H1 (cell line): ENCODE results near the gene FAM193A. TPM values are rescaled to one million over a fixed set of nuclear protein-coding genes. Genes with fewer than 3 reads are reported as not detected.
A peak's percentile ranks its signal among the peaks of the same experiment; 100 is the strongest.

Experiments
- CTCF ChIA-PET: fragments of 300-600 bp; sonication (Branson Sonifier 250); formaldehyde crosslinking; loops from one replicate; lab custom pipeline; 2021; ENCODE audit not compliant: partially characterized antibody; lab: Charles Lee
- POLR2A ChIA-PET: fragments of 300-600 bp; sonication (Branson Sonifier 250); formaldehyde crosslinking; loops from one replicate; lab custom pipeline; 2021; ENCODE audit warnings: inconsistent platforms; ENCODE audit not compliant: partially characterized antibody; lab: Charles Lee
- DNase-seq, 2 experiments: peaks; one replicate each; pipeline versions ENCODE4 v3.0.0 to v3.0.0-alpha.2; 2010 to 2022; ENCODE audit warnings: low spot score in 2 of 2, low read depth in 1 of 2, mixed read lengths in 1 of 2
- FAIRE-seq: peaks from 2 replicates; lab custom pipeline; 2011; peaks lifted over from hg19 to GRCh38; lab: Jason Lieb, UNC
- H2AFZ ChIP-seq: 2 replicates; pipeline ENCODE4 v1.8.1; 2012; ENCODE audit warnings: low read length, inconsistent platforms
- H2AK5ac ChIP-seq: 2 replicates; pipeline ENCODE4 v1.6.1; 2013; ENCODE audit warnings: low read depth, low read length
- H2BK120ac ChIP-seq: replicated peaks from 2 replicates; pipeline ENCODE3; 2013; ENCODE audit warnings: low read depth, low read length, inconsistent platforms
- H2BK12ac ChIP-seq: 2 replicates; pipeline ENCODE4 v1.6.1; 2013; ENCODE audit warnings: low read depth, low read length
- H2BK15ac ChIP-seq: 2 replicates; pipeline ENCODE4 v1.6.1; 2013; ENCODE audit warnings: low read length
- H2BK20ac ChIP-seq: 2 replicates; pipeline ENCODE4 v1.6.1; 2013; ENCODE audit warnings: low read length
- H2BK5ac ChIP-seq: 2 replicates; pipeline ENCODE4 v1.6.1; 2013; ENCODE audit warnings: low read depth, low read length
- H3K14ac ChIP-seq: 2 replicates; pipeline ENCODE4 v1.6.1; 2013; ENCODE audit warnings: inconsistent platforms; ENCODE audit not compliant: insufficient read length
- H3K18ac ChIP-seq: 2 replicates; pipeline ENCODE4 v1.6.1; 2013; ENCODE audit warnings: low read length; ENCODE audit errors: extremely low read depth
- H3K23ac ChIP-seq: 2 replicates; pipeline ENCODE4 v1.6.1; 2013; ENCODE audit warnings: inconsistent platforms; ENCODE audit not compliant: insufficient read length
- H3K23me2 ChIP-seq: 2 replicates; pipeline ENCODE4 v1.6.1; 2013; ENCODE audit warnings: low read depth, low read length
- H3K27ac ChIP-seq: 2 replicates; pipeline ENCODE4 v1.6.1; 2011; ENCODE audit warnings: low read depth, low read length, inconsistent platforms
- H3K27me3 ChIP-seq, 4 experiments: replicated peaks in 1 of 4; 1 replicate in 1 of 4; 2 replicates in 3 of 4; pipeline versions ENCODE4 v1.6.1 to v1.8.1; 2011 to 2013; ENCODE audit warnings: low read length in 3 of 4, mild to moderate bottlenecking in 3 of 4, inconsistent platforms in 2 of 4, mixed read lengths in 2 of 4, moderate library complexity in 1 of 4; ENCODE audit not compliant: control insufficient read depth in 3 of 4, insufficient read depth in 3 of 4; ENCODE audit errors: extremely low read depth in 1 of 4
- H3K36me3 ChIP-seq, 4 experiments: 2 replicates each; pipeline versions ENCODE4 v1.6.1 to v1.8.1; 2011 to 2013; ENCODE audit warnings: mild to moderate bottlenecking in 4 of 4, low read length in 3 of 4, moderate library complexity in 2 of 4, control low read depth in 1 of 4, inconsistent platforms in 1 of 4; ENCODE audit not compliant: insufficient read depth in 4 of 4, control insufficient read depth in 2 of 4
- H3K4ac ChIP-seq: replicated peaks from 2 replicates; pipeline ENCODE3; 2013; ENCODE audit warnings: low read length, low read depth, mixed read lengths, inconsistent platforms; ENCODE audit not compliant: insufficient read length
- H3K4me1 ChIP-seq, 4 experiments: replicated peaks in 1 of 4; 1 replicate in 1 of 4; 2 replicates in 3 of 4; pipeline versions ENCODE4 v1.6.1 to v1.8.1; 2011 to 2013; ENCODE audit warnings: low read length in 3 of 4, inconsistent platforms in 2 of 4, mixed read lengths in 1 of 4; ENCODE audit not compliant: insufficient read depth in 4 of 4, control insufficient read depth in 3 of 4
- H3K4me2 ChIP-seq, 2 experiments: 2 replicates each; pipeline versions ENCODE4 v1.6.1 to v1.8.1; 2011 to 2013; ENCODE audit warnings: low read depth in 2 of 2, low read length in 2 of 2, control low read depth in 1 of 2, inconsistent platforms in 1 of 2, mild to moderate bottlenecking in 1 of 2; ENCODE audit not compliant: insufficient read depth in 1 of 2
- H3K4me3 ChIP-seq, 4 experiments: fragments of 200-600, 300-600 bp in 1 of 4; sonication (generic), shearing (Covaris generic), sonication (Bioruptor Twin) in 1 of 4; 2 replicates each; pipeline versions ENCODE4 v1.5.1 to v1.8.1; 2011 to 2016; ENCODE audit warnings: low read length in 4 of 4, low read depth in 3 of 4, control low read depth in 2 of 4, inconsistent platforms in 2 of 4, mild to moderate bottlenecking in 2 of 4, mixed read lengths in 1 of 4, moderate library complexity in 1 of 4; ENCODE audit not compliant: insufficient read depth in 2 of 4; ENCODE audit errors: extremely low read depth in 1 of 4
- H3K56ac ChIP-seq: replicated peaks from 2 replicates; pipeline ENCODE3; 2013; ENCODE audit warnings: low read depth, mild to moderate bottlenecking, mixed read lengths, low read length, inconsistent platforms; ENCODE audit not compliant: insufficient read length
- H3K79me1 ChIP-seq: 2 replicates; pipeline ENCODE4 v1.6.1; 2013; ENCODE audit warnings: low read depth, low read length, control low read depth
- H3K79me2 ChIP-seq, 2 experiments: 2 replicates each; pipeline versions ENCODE4 v1.6.1 to v1.8.1; 2012 to 2013; ENCODE audit warnings: low read length in 2 of 2, mild to moderate bottlenecking in 2 of 2, inconsistent platforms in 1 of 2; ENCODE audit not compliant: insufficient read depth in 2 of 2, control insufficient read depth in 1 of 2
- H3K9ac ChIP-seq, 4 experiments: replicated peaks in 1 of 4; 1 replicate in 1 of 4; 2 replicates in 3 of 4; pipeline versions ENCODE4 v1.6.1 to v1.8.1; 2011 to 2013; ENCODE audit warnings: low read depth in 3 of 4, low read length in 3 of 4, control low read depth in 2 of 4, mild to moderate bottlenecking in 2 of 4, moderate library complexity in 2 of 4, inconsistent platforms in 1 of 4; ENCODE audit errors: extremely low read depth in 1 of 4
- H3K9me3 ChIP-seq, 2 experiments: 2 replicates each; pipeline versions ENCODE4 v1.6.1 to v1.8.1; 2012 to 2013; ENCODE audit warnings: mild to moderate bottlenecking in 2 of 2, moderate library complexity in 2 of 2, control low read depth in 1 of 2, inconsistent platforms in 1 of 2, low read depth in 1 of 2, low read length in 1 of 2, mixed read lengths in 1 of 2; ENCODE audit not compliant: insufficient read depth in 2 of 2
- H4K20me1 ChIP-seq, 2 experiments: replicated peaks in 1 of 2; 2 replicates each; pipeline versions ENCODE3 to v1.8.1; 2011 to 2013; ENCODE audit warnings: inconsistent platforms in 2 of 2, low read length in 2 of 2, mild to moderate bottlenecking in 1 of 2; ENCODE audit not compliant: insufficient read depth in 2 of 2, control insufficient read depth in 1 of 2
- H4K5ac ChIP-seq: 2 replicates; pipeline ENCODE4 v1.6.1; 2013; ENCODE audit warnings: low read length, low read depth, mixed read lengths, inconsistent platforms; ENCODE audit not compliant: insufficient read length
- H4K8ac ChIP-seq: 2 replicates; pipeline ENCODE4 v1.8.0; 2013; ENCODE audit warnings: mild to moderate bottlenecking, moderate library complexity, low read length, inconsistent platforms; ENCODE audit not compliant: insufficient read depth; ENCODE audit errors: extremely low read depth
- H4K91ac ChIP-seq: replicated peaks from 2 replicates; pipeline ENCODE3; 2013; ENCODE audit warnings: low read length, mixed read lengths, inconsistent platforms; ENCODE audit not compliant: insufficient read length
- E2F6 ChIP-seq: IDR thresholded peaks from 2 replicates; pipeline ENCODE4 v1.6.1; 2012; ENCODE audit warnings: inconsistent platforms
- KDM5A ChIP-seq: fragments of 200-600 bp; IDR thresholded peaks from 2 replicates; pipeline ENCODE4 v1.7.1; 2012; ENCODE audit warnings: mild to moderate bottlenecking, low read length, inconsistent platforms, mixed read lengths
- NANOG ChIP-seq: IDR thresholded peaks from 2 replicates; pipeline ENCODE4 v1.6.1; 2011; ENCODE audit warnings: low read length, low read depth, mild to moderate bottlenecking, inconsistent platforms; ENCODE audit not compliant: insufficient read depth, poor library complexity, severe bottlenecking
- SIX5 ChIP-seq: IDR thresholded peaks from 2 replicates; pipeline ENCODE4 v1.6.1; 2011; ENCODE audit warnings: mild to moderate bottlenecking, low read depth, low read length
- WGBS, 2 experiments: shearing (Covaris generic) in 1 of 2; methylation state at CpG; one replicate each; pipeline versions ENCODE4 v1.1.6 to v1.1.7; 2013 to 2015; ENCODE audit warnings: low lambda C conversion rate in 2 of 2, mixed read lengths in 2 of 2, inconsistent platforms in 1 of 2, low coverage in 1 of 2, missing lambda C conversion rate in 1 of 2; ENCODE audit not compliant: insufficient replicate concordance in 2 of 2, insufficient coverage in 1 of 2, insufficient read length in 1 of 2; ENCODE audit errors: extremely low coverage in 1 of 2, missing lambda C conversion rate in 1 of 2; 5-methylcytosine and 5-hydroxymethylcytosine counted together
- polyA plus RNA-seq, 7 experiments: library from polyadenylated mRNA; depleted of rRNA in 3 of 7; stranded (reverse) in 5 of 7; unstranded in 2 of 7; fragments of >200 nt in 5 of 7; fragments of 200-250 nt in 2 of 7; gene quantifications; 1 replicate in 5 of 7; 2 replicates in 1 of 7; 4 replicates in 1 of 7; pipeline versions ENCODE4 v1.2.1 to v1.2.3, GENCODE V29; 2011 to 2013; ENCODE audit warnings: missing spikeins in 2 of 7, mixed read lengths in 2 of 7
- total RNA-seq: library from RNA; stranded (reverse); fragmentation: NEBNext Ultra II Directional; extraction: Animal tissue kit (Norgen Biotek cat#: 25700); gene quantifications from 2 replicates; pipeline ENCODE4 v1.2.1, GENCODE V29; 2021

FAM193A gene
- total and polyA plus RNA-seq, 2 of the 8 experiments (the other 6 are each of a cell fraction or from before 2014, with no cell fraction given) = 8.7 to 26.2 TPM

GRCh38 chr4:2781911-2782310 lies 245.5 kb downstream of the FAM193A start:
- H2BK15ac ChIP-seq = peak overlapping the region; percentile 61; the same call in 1 of the 2 replicates
- WGBS, 2 experiments = 94% methylated on average over 10 of the region's 10 CpGs; no CpG with 5 or more reads in 1 of the 2 experiments
- H3K79me2 ChIP-seq = no peaks in the 10 kb centered on the region
- no peak overlapping the region for H3K23ac ChIP-seq
- H3K4me3 ChIP-seq = no peak overlapping the region
- no peaks in the 10 kb centered on the region for H3K9me3 ChIP-seq
- H3K9ac ChIP-seq = no peak overlapping the region; a peak in 1 of 7 replicates
- no peak for TF ChIP-seq SIX5
- TF ChIP-seq E2F6 = no peak
- no peak for TF ChIP-seq NANOG
- no peak for TF ChIP-seq KDM5A
- no peak overlapping the region for H3K18ac ChIP-seq
- no peaks in the 10 kb centered on the region; the same call in 1 of the 2 replicates for H3K23me2 ChIP-seq
- no peak for FAIRE-seq
- no peaks in the 10 kb centered on the region for H4K20me1 ChIP-seq
- H2AK5ac ChIP-seq = 0 out of 2 replicates have a peak overlapping the region, but pooled peaks have one; percentile 39
- POLR2A ChIA-PET = interaction anchor here (0.9 to 1.9 kb wide), 4 partner anchors 10 to 28 kb away, joined by 3 to 5 read pairs (median 4); no protein-coding TSS in a partner anchor
- no peak for DNase-seq
- H3K79me1 ChIP-seq = no peaks in the 10 kb centered on the region
- no peak overlapping the region for H3K14ac ChIP-seq
- H4K8ac ChIP-seq = no peak overlapping the region
- H3K27me3 ChIP-seq = 0 out of 7 replicates have a peak, but pooled peaks cover 0 to 2% (median 0%) of the 10 kb centered on the region in 4 experiments
- H3K56ac ChIP-seq = no peak overlapping the region
- peak overlapping the region; percentile 48; the same call in 1 of the 2 replicates for H2BK20ac ChIP-seq
- H3K4ac ChIP-seq = no peak overlapping the region
- no peak overlapping the region for H2BK5ac ChIP-seq
- H3K4me1 ChIP-seq = peaks cover 1 to 9% (median 4%) of the 10 kb centered on the region in 4 experiments; a peak in 5 of 7 replicates
- no peak overlapping the region for H3K27ac ChIP-seq
- CTCF ChIA-PET = interaction anchor here (0.6 to 1.5 kb wide), 3 partner anchors 17 to 37 kb away, joined by 3 to 5 read pairs (median 4); no protein-coding TSS in a partner anchor
- H2AFZ ChIP-seq = no peak overlapping the region
- no peak overlapping the region for H3K4me2 ChIP-seq
- H4K5ac ChIP-seq = no peak overlapping the region
- H4K91ac ChIP-seq = no peak overlapping the region
- H2BK12ac ChIP-seq = no peak overlapping the region
- no peak overlapping the region for H2BK120ac ChIP-seq
- no peaks in the 10 kb centered on the region for H3K36me3 ChIP-seq
